H1 (cell line): ENCODE data around the gene AXIN2. TPM values are rescaled to one million over a fixed set of nuclear protein-coding genes. Genes with fewer than 3 reads are reported as not detected.

Experiments
- CTCF ChIA-PET: fragments of 300-600 bp; sonication (Branson Sonifier 250); formaldehyde crosslinking; loops from one replicate; lab custom pipeline; 2021; ENCODE audit not compliant: partially characterized antibody; lab: Charles Lee
- POLR2A ChIA-PET: fragments of 300-600 bp; sonication (Branson Sonifier 250); formaldehyde crosslinking; loops from one replicate; lab custom pipeline; 2021; ENCODE audit warnings: inconsistent platforms; ENCODE audit not compliant: partially characterized antibody; lab: Charles Lee
- DNase-seq, 2 experiments: peaks; one replicate each; pipeline versions ENCODE4 v3.0.0 to v3.0.0-alpha.2; 2010 to 2022; ENCODE audit warnings: low spot score in 2 of 2, low read depth in 1 of 2, mixed read lengths in 1 of 2
- FAIRE-seq: peaks from 2 replicates; lab custom pipeline; 2011; peaks lifted over from hg19 to GRCh38; lab: Jason Lieb, UNC
- H2AFZ ChIP-seq: 2 replicates; pipeline ENCODE4 v1.8.1; 2012; ENCODE audit warnings: low read length, inconsistent platforms
- H2AK5ac ChIP-seq: 2 replicates; pipeline ENCODE4 v1.6.1; 2013; ENCODE audit warnings: low read depth, low read length
- H2BK120ac ChIP-seq: replicated peaks from 2 replicates; pipeline ENCODE3; 2013; ENCODE audit warnings: low read depth, low read length, inconsistent platforms
- H2BK12ac ChIP-seq: 2 replicates; pipeline ENCODE4 v1.6.1; 2013; ENCODE audit warnings: low read depth, low read length
- H2BK15ac ChIP-seq: 2 replicates; pipeline ENCODE4 v1.6.1; 2013; ENCODE audit warnings: low read length
- H2BK20ac ChIP-seq: 2 replicates; pipeline ENCODE4 v1.6.1; 2013; ENCODE audit warnings: low read length
- H2BK5ac ChIP-seq: 2 replicates; pipeline ENCODE4 v1.6.1; 2013; ENCODE audit warnings: low read depth, low read length
- H3K14ac ChIP-seq: 2 replicates; pipeline ENCODE4 v1.6.1; 2013; ENCODE audit warnings: inconsistent platforms; ENCODE audit not compliant: insufficient read length
- H3K18ac ChIP-seq: 2 replicates; pipeline ENCODE4 v1.6.1; 2013; ENCODE audit warnings: low read length; ENCODE audit errors: extremely low read depth
- H3K23ac ChIP-seq: 2 replicates; pipeline ENCODE4 v1.6.1; 2013; ENCODE audit warnings: inconsistent platforms; ENCODE audit not compliant: insufficient read length
- H3K23me2 ChIP-seq: 2 replicates; pipeline ENCODE4 v1.6.1; 2013; ENCODE audit warnings: low read depth, low read length
- H3K27ac ChIP-seq: 2 replicates; pipeline ENCODE4 v1.6.1; 2011; ENCODE audit warnings: low read depth, low read length, inconsistent platforms
- H3K27me3 ChIP-seq, 4 experiments: replicated peaks in 1 of 4; 1 replicate in 1 of 4; 2 replicates in 3 of 4; pipeline versions ENCODE4 v1.6.1 to v1.8.1; 2011 to 2013; ENCODE audit warnings: low read length in 3 of 4, mild to moderate bottlenecking in 3 of 4, inconsistent platforms in 2 of 4, mixed read lengths in 2 of 4, moderate library complexity in 1 of 4; ENCODE audit not compliant: control insufficient read depth in 3 of 4, insufficient read depth in 3 of 4; ENCODE audit errors: extremely low read depth in 1 of 4
- H3K36me3 ChIP-seq, 4 experiments: 2 replicates each; pipeline versions ENCODE4 v1.6.1 to v1.8.1; 2011 to 2013; ENCODE audit warnings: mild to moderate bottlenecking in 4 of 4, low read length in 3 of 4, moderate library complexity in 2 of 4, control low read depth in 1 of 4, inconsistent platforms in 1 of 4; ENCODE audit not compliant: insufficient read depth in 4 of 4, control insufficient read depth in 2 of 4
- H3K4ac ChIP-seq: replicated peaks from 2 replicates; pipeline ENCODE3; 2013; ENCODE audit warnings: low read length, low read depth, mixed read lengths, inconsistent platforms; ENCODE audit not compliant: insufficient read length
- H3K4me1 ChIP-seq, 4 experiments: replicated peaks in 1 of 4; 1 replicate in 1 of 4; 2 replicates in 3 of 4; pipeline versions ENCODE4 v1.6.1 to v1.8.1; 2011 to 2013; ENCODE audit warnings: low read length in 3 of 4, inconsistent platforms in 2 of 4, mixed read lengths in 1 of 4; ENCODE audit not compliant: insufficient read depth in 4 of 4, control insufficient read depth in 3 of 4
- H3K4me2 ChIP-seq, 2 experiments: 2 replicates each; pipeline versions ENCODE4 v1.6.1 to v1.8.1; 2011 to 2013; ENCODE audit warnings: low read depth in 2 of 2, low read length in 2 of 2, control low read depth in 1 of 2, inconsistent platforms in 1 of 2, mild to moderate bottlenecking in 1 of 2; ENCODE audit not compliant: insufficient read depth in 1 of 2
- H3K4me3 ChIP-seq, 4 experiments: fragments of 200-600, 300-600 bp in 1 of 4; sonication (generic), shearing (Covaris generic), sonication (Bioruptor Twin) in 1 of 4; 2 replicates each; pipeline versions ENCODE4 v1.5.1 to v1.8.1; 2011 to 2016; ENCODE audit warnings: low read length in 4 of 4, low read depth in 3 of 4, control low read depth in 2 of 4, inconsistent platforms in 2 of 4, mild to moderate bottlenecking in 2 of 4, mixed read lengths in 1 of 4, moderate library complexity in 1 of 4; ENCODE audit not compliant: insufficient read depth in 2 of 4; ENCODE audit errors: extremely low read depth in 1 of 4
- H3K56ac ChIP-seq: replicated peaks from 2 replicates; pipeline ENCODE3; 2013; ENCODE audit warnings: low read depth, mild to moderate bottlenecking, mixed read lengths, low read length, inconsistent platforms; ENCODE audit not compliant: insufficient read length
- H3K79me1 ChIP-seq: 2 replicates; pipeline ENCODE4 v1.6.1; 2013; ENCODE audit warnings: low read depth, low read length, control low read depth
- H3K79me2 ChIP-seq, 2 experiments: 2 replicates each; pipeline versions ENCODE4 v1.6.1 to v1.8.1; 2012 to 2013; ENCODE audit warnings: low read length in 2 of 2, mild to moderate bottlenecking in 2 of 2, inconsistent platforms in 1 of 2; ENCODE audit not compliant: insufficient read depth in 2 of 2, control insufficient read depth in 1 of 2
- H3K9ac ChIP-seq, 4 experiments: replicated peaks in 1 of 4; 1 replicate in 1 of 4; 2 replicates in 3 of 4; pipeline versions ENCODE4 v1.6.1 to v1.8.1; 2011 to 2013; ENCODE audit warnings: low read depth in 3 of 4, low read length in 3 of 4, control low read depth in 2 of 4, mild to moderate bottlenecking in 2 of 4, moderate library complexity in 2 of 4, inconsistent platforms in 1 of 4; ENCODE audit errors: extremely low read depth in 1 of 4
- H3K9me3 ChIP-seq, 2 experiments: 2 replicates each; pipeline versions ENCODE4 v1.6.1 to v1.8.1; 2012 to 2013; ENCODE audit warnings: mild to moderate bottlenecking in 2 of 2, moderate library complexity in 2 of 2, control low read depth in 1 of 2, inconsistent platforms in 1 of 2, low read depth in 1 of 2, low read length in 1 of 2, mixed read lengths in 1 of 2; ENCODE audit not compliant: insufficient read depth in 2 of 2
- H4K20me1 ChIP-seq, 2 experiments: replicated peaks in 1 of 2; 2 replicates each; pipeline versions ENCODE3 to v1.8.1; 2011 to 2013; ENCODE audit warnings: inconsistent platforms in 2 of 2, low read length in 2 of 2, mild to moderate bottlenecking in 1 of 2; ENCODE audit not compliant: insufficient read depth in 2 of 2, control insufficient read depth in 1 of 2
- H4K5ac ChIP-seq: 2 replicates; pipeline ENCODE4 v1.6.1; 2013; ENCODE audit warnings: low read length, low read depth, mixed read lengths, inconsistent platforms; ENCODE audit not compliant: insufficient read length
- H4K8ac ChIP-seq: 2 replicates; pipeline ENCODE4 v1.8.0; 2013; ENCODE audit warnings: mild to moderate bottlenecking, moderate library complexity, low read length, inconsistent platforms; ENCODE audit not compliant: insufficient read depth; ENCODE audit errors: extremely low read depth
- H4K91ac ChIP-seq: replicated peaks from 2 replicates; pipeline ENCODE3; 2013; ENCODE audit warnings: low read length, mixed read lengths, inconsistent platforms; ENCODE audit not compliant: insufficient read length
- EGR1 ChIP-seq: IDR thresholded peaks from 2 replicates; pipeline ENCODE4 v1.6.1; 2011; ENCODE audit warnings: low read depth, low read length, borderline replicate concordance
- NANOG ChIP-seq: IDR thresholded peaks from 2 replicates; pipeline ENCODE4 v1.6.1; 2011; ENCODE audit warnings: low read length, low read depth, mild to moderate bottlenecking, inconsistent platforms; ENCODE audit not compliant: insufficient read depth, poor library complexity, severe bottlenecking
- PHF8 ChIP-seq: fragments of 200-600 bp; sonication (generic); conservative IDR thresholded peaks from 2 replicates; pipeline ENCODE4 v1.7.1; 2012; ENCODE audit warnings: low read depth, mild to moderate bottlenecking, inconsistent platforms, low read length, moderate library complexity
- POU5F1 ChIP-seq: IDR thresholded peaks from 2 replicates; pipeline ENCODE4 v1.6.1; 2011; ENCODE audit warnings: low read depth, mild to moderate bottlenecking, low read length, moderate library complexity
- RAD21 ChIP-seq, 2 experiments: IDR thresholded peaks in 1 of 2; conservative IDR thresholded peaks in 1 of 2; 2 replicates each; pipeline ENCODE4 v1.6.1; 2011; ENCODE audit warnings: low read depth in 2 of 2, low read length in 2 of 2, improper control_type of control experiment in 1 of 2, inconsistent platforms in 1 of 2, mild to moderate bottlenecking in 1 of 2, moderate library complexity in 1 of 2
- SIN3A ChIP-seq, 2 experiments: IDR thresholded peaks in 1 of 2; conservative IDR thresholded peaks in 1 of 2; 2 replicates each; pipeline ENCODE4 v1.6.1; 2011 to 2012; ENCODE audit warnings: low read length in 2 of 2, improper control_type of control experiment in 1 of 2, low read depth in 1 of 2, mild to moderate bottlenecking in 1 of 2
- SIX5 ChIP-seq: IDR thresholded peaks from 2 replicates; pipeline ENCODE4 v1.6.1; 2011; ENCODE audit warnings: mild to moderate bottlenecking, low read depth, low read length
- SP2 ChIP-seq: IDR thresholded peaks from 2 replicates; pipeline ENCODE4 v1.6.1; 2012; ENCODE audit warnings: mild to moderate bottlenecking, low read length, inconsistent platforms
- TAF7 ChIP-seq: optimal IDR thresholded peaks from 2 replicates; pipeline ENCODE3; 2011; ENCODE audit warnings: low read depth, mild to moderate bottlenecking, inconsistent platforms, low read length, moderate library complexity, borderline replicate concordance
- TEAD4 ChIP-seq: IDR thresholded peaks from 2 replicates; pipeline ENCODE4 v1.6.1; 2012; ENCODE audit warnings: low read depth, low read length, inconsistent platforms, mixed read lengths
- ZNF274 ChIP-seq: IDR thresholded peaks from 2 replicates; pipeline ENCODE4 v1.7.0; 2012; ENCODE audit warnings: low read length, borderline replicate concordance; ENCODE audit errors: extremely low read depth
- WGBS, 2 experiments: shearing (Covaris generic) in 1 of 2; methylation state at CpG; one replicate each; pipeline versions ENCODE4 v1.1.6 to v1.1.7; 2013 to 2015; ENCODE audit warnings: low lambda C conversion rate in 2 of 2, mixed read lengths in 2 of 2, inconsistent platforms in 1 of 2, low coverage in 1 of 2, missing lambda C conversion rate in 1 of 2; ENCODE audit not compliant: insufficient replicate concordance in 2 of 2, insufficient coverage in 1 of 2, insufficient read length in 1 of 2; ENCODE audit errors: extremely low coverage in 1 of 2, missing lambda C conversion rate in 1 of 2; 5-methylcytosine and 5-hydroxymethylcytosine counted together
- polyA plus RNA-seq, 7 experiments: library from polyadenylated mRNA; depleted of rRNA in 3 of 7; stranded (reverse) in 5 of 7; unstranded in 2 of 7; fragments of >200 nt in 5 of 7; fragments of 200-250 nt in 2 of 7; gene quantifications; 1 replicate in 5 of 7; 2 replicates in 1 of 7; 4 replicates in 1 of 7; pipeline versions ENCODE4 v1.2.1 to v1.2.3, GENCODE V29; 2011 to 2013; ENCODE audit warnings: missing spikeins in 2 of 7, mixed read lengths in 2 of 7
- total RNA-seq: library from RNA; stranded (reverse); fragmentation: NEBNext Ultra II Directional; extraction: Animal tissue kit (Norgen Biotek cat#: 25700); gene quantifications from 2 replicates; pipeline ENCODE4 v1.2.1, GENCODE V29; 2021
- TF ChIP-seq, protein P1 (sequence below): IDR thresholded peaks from 2 replicates; pipeline ENCODE4 v1.6.1; 2011; ENCODE audit warnings: low read length, improper control_type of control experiment

The AXIN2 gene
- total and polyA plus RNA-seq, 2 of the 8 experiments (the other 6 are each of a cell fraction or from before 2014, with no cell fraction given), result 17.7 to 33.4 TPM

DNA sequence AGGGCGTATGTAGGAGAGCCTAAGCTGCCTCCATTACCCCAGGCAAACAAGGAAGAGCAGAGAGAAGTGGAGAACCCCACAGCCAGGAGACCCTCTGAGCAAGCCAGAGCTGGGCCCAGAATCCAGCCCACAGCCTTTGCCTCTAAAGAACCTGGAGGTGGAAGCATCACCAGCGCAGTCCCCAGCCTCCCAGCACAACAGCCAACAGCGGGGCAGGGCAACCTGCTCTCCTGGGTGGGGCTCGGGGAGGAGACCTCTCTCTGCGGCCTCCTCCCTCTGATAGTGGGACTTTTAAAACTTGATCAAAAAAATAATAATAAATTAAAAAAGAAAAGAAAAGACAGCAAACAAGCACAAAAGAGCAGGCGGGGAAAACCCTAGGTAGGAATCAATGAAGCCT is 45.9 kb downstream of the AXIN2 start:
- no peak overlapping the region for H3K27ac ChIP-seq
- ChIA-PET POLR2A (interaction anchor here (1.1 to 1.9 kb wide), 3 partner anchors 13 to 21 kb away, joined by 3 to 7 read pairs (median 5); no protein-coding TSS in a partner anchor), CTCF (interaction anchor here (1.0 kb wide), 1 partner anchor 221 kb away, joined by 3 read pairs; no protein-coding TSS in a partner anchor)
- H2BK120ac ChIP-seq, result peak overlapping the region; percentile 69
- peak overlapping the region; percentile 91 for H2AFZ ChIP-seq
- H3K79me2 ChIP-seq, result no peaks in the 10 kb centered on the region
- no peak overlapping the region for H2BK5ac ChIP-seq
- 75% methylated on average over 6 of the region's 6 CpGs; no CpG with 5 or more reads in 1 of the 2 experiments for WGBS, 2 experiments
- H2BK20ac ChIP-seq, result peak overlapping the region; percentile 93; the same call in 1 of the 2 replicates
- no peaks in the 10 kb centered on the region; a peak in 1 of 8 replicates for H3K36me3 ChIP-seq
- FAIRE-seq, result no peak
- H3K27me3 ChIP-seq, result no peaks in the 10 kb centered on the region
- H3K4me1 ChIP-seq, result peaks cover 1 to 7% (median 6%) of the 10 kb centered on the region in 4 experiments; a peak in 6 of 7 replicates
- H4K5ac ChIP-seq, result no peak overlapping the region
- H3K4ac ChIP-seq, result no peak overlapping the region
- H3K4me2 ChIP-seq, result peak overlapping the region; percentile 44 to 45; a peak in 3 of 4 replicates
- H3K23me2 ChIP-seq, result no peaks in the 10 kb centered on the region; the same call in 1 of the 2 replicates
- H4K8ac ChIP-seq, result no peak overlapping the region
- no peaks in the 10 kb centered on the region for H3K9me3 ChIP-seq
- H2AK5ac ChIP-seq, result no peak overlapping the region
- DNase-seq, result no peak
- no peak overlapping the region for H3K23ac ChIP-seq
- H4K91ac ChIP-seq, result peak overlapping the region; percentile 71
- H2BK15ac ChIP-seq, result no peak overlapping the region
- no peak overlapping the region for H3K9ac ChIP-seq
- H2BK12ac ChIP-seq, result peak overlapping the region; percentile 84; the same call in 1 of the 2 replicates
- no peaks in the 10 kb centered on the region for H4K20me1 ChIP-seq
- H3K4me3 ChIP-seq, result no peak overlapping the region
- H3K14ac ChIP-seq, result no peak overlapping the region
- peak overlapping the region; percentile 0; the same call in 1 of the 2 replicates for H3K18ac ChIP-seq
- H3K56ac ChIP-seq, result no peak overlapping the region
- H3K79me1 ChIP-seq, result no peaks in the 10 kb centered on the region
- TF ChIP-seq POU5F1, result no peak
- TF ChIP-seq SP2, result no peak
- TF ChIP-seq, protein P1, sequence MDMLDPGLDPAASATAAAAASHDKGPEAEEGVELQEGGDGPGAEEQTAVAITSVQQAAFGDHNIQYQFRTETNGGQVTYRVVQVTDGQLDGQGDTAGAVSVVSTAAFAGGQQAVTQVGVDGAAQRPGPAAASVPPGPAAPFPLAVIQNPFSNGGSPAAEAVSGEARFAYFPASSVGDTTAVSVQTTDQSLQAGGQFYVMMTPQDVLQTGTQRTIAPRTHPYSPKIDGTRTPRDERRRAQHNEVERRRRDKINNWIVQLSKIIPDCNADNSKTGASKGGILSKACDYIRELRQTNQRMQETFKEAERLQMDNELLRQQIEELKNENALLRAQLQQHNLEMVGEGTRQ, result no peak
- no peak for TF ChIP-seq TEAD4
- TF ChIP-seq PHF8, result no peak
- no peak for TF ChIP-seq TAF7
- TF ChIP-seq SIX5, result no peak
- TF ChIP-seq SIN3A (conservative IDR thresholded peaks at IDR 0.05 in 1 of 2, IDR thresholded peaks at IDR 0.05 in 1 of 2; ENCODE audit: low read depth in 1 of 2, low read length in 2 of 2), result no peak
- TF ChIP-seq ZNF274, result no peak
- TF ChIP-seq RAD21 (IDR thresholded peaks at IDR 0.05 in 1 of 2, conservative IDR thresholded peaks at IDR 0.05 in 1 of 2; ENCODE audit: low read depth in 2 of 2, low read length in 2 of 2), result no peak
- TF ChIP-seq EGR1, result no peak
- TF ChIP-seq NANOG, result no peak
